Peyer's patch (tissue), 4 donors: ENCODE data around the gene CEMIP.

Source experiments
- POLR2A ChIP-seq, 2 donors: fragments of 450-650 bp; IDR thresholded peaks; one replicate each; pipeline ENCODE4 v1.5.1; 2017; ENCODE audit warnings: antibody characterized with exemption in 2 of 2, mild to moderate bottlenecking in 2 of 2, moderate library complexity in 2 of 2
- TF ChIP-seq, protein P1 (sequence below), 6 experiments: fragments of 450-650 bp in 4 of 6; fragments of 200-600 bp in 2 of 6; sonication (generic) in 1 of 6; IDR thresholded peaks; one replicate each; pipeline ENCODE4 v1.5.1; 2017 to 2019; ENCODE audit warnings: antibody characterized with exemption in 6 of 6, mild to moderate bottlenecking in 3 of 6, moderate library complexity in 1 of 6

DNA sequence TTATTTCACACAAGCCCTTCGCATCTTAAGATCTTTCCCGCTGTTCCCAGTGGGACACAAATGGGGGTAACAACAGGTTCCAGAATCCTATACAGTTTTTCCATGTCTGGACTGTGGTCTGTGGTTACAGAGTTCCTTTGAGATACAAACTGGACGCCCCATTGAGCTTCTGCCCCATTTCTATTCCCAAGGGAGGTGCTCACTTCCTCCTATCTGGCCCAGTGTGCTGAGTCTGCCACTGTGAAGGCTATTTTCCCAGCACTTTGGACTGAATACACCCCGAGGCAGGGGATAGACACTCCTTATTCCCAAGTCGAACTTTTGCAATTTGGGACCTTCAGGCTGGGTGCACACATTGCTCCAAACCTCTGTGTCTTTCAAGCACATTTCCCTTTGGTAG, 166.4 kb downstream of the CEMIP start:
- no peak for TF ChIP-seq POLR2A (IDR thresholded peaks at IDR 0.05)
- TF ChIP-seq, protein P1, sequence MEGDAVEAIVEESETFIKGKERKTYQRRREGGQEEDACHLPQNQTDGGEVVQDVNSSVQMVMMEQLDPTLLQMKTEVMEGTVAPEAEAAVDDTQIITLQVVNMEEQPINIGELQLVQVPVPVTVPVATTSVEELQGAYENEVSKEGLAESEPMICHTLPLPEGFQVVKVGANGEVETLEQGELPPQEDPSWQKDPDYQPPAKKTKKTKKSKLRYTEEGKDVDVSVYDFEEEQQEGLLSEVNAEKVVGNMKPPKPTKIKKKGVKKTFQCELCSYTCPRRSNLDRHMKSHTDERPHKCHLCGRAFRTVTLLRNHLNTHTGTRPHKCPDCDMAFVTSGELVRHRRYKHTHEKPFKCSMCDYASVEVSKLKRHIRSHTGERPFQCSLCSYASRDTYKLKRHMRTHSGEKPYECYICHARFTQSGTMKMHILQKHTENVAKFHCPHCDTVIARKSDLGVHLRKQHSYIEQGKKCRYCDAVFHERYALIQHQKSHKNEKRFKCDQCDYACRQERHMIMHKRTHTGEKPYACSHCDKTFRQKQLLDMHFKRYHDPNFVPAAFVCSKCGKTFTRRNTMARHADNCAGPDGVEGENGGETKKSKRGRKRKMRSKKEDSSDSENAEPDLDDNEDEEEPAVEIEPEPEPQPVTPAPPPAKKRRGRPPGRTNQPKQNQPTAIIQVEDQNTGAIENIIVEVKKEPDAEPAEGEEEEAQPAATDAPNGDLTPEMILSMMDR (IDR thresholded peaks at IDR 0.05): no peak
